ENCODE data around the gene LRRTM2.

GRCh38 chr5:138841531-138841930, 33.6 kb downstream of the LRRTM2 start:
- TF ChIP-seq POLR2A (IDR thresholded peaks at IDR 0.05; ENCODE audit: low read length) = no peak
- TF ChIP-seq GATA1 (IDR thresholded peaks at IDR 0.05; ENCODE audit: low read depth, low read length) = no peak
